Liver (tissue), 9 donors: Measurements from ENCODE around the gene DOK5. TPM values are rescaled to one million over a fixed set of nuclear protein-coding genes. Genes with fewer than 3 reads are reported as not detected.

Experiments used
- DNase-seq: peaks from one replicate; pipeline ENCODE4 v3.0.0-alpha.2; 2017; ENCODE audit warnings: low spot score
- H3K27ac ChIP-seq, 2 donors: one replicate each; pipeline ENCODE4 v1.7.0; 2013; ENCODE audit warnings: inconsistent platforms in 2 of 2, low read length in 2 of 2, control low read depth in 1 of 2, low read depth in 1 of 2, mild to moderate bottlenecking in 1 of 2
- H3K27me3 ChIP-seq, 4 donors: one replicate each; pipeline versions ENCODE4 v1.6.1 to v1.7.0; 2013; ENCODE audit warnings: low read length in 3 of 4, inconsistent platforms in 1 of 4, mild to moderate bottlenecking in 1 of 4, moderate library complexity in 1 of 4; ENCODE audit not compliant: control insufficient read depth in 4 of 4, insufficient read depth in 4 of 4
- H3K36me3 ChIP-seq, 4 donors: one replicate each; pipeline versions ENCODE4 v1.6.1 to v1.7.0; 2013; ENCODE audit warnings: low read length in 3 of 4, mild to moderate bottlenecking in 3 of 4, low read depth in 1 of 4, moderate library complexity in 1 of 4; ENCODE audit not compliant: control insufficient read depth in 4 of 4, insufficient read depth in 3 of 4
- H3K4me1 ChIP-seq, 4 donors: one replicate each; pipeline versions ENCODE4 v1.6.1 to v1.7.0; 2013; ENCODE audit warnings: low read length in 3 of 4, mild to moderate bottlenecking in 3 of 4, moderate library complexity in 1 of 4; ENCODE audit not compliant: control insufficient read depth in 4 of 4, insufficient read depth in 4 of 4
- H3K4me3 ChIP-seq, 3 donors: one replicate each; pipeline versions ENCODE4 v1.6.1 to v1.7.0; 2013; ENCODE audit warnings: low read length in 3 of 3, control low read depth in 1 of 3, low read depth in 1 of 3, mild to moderate bottlenecking in 1 of 3
- H3K9ac ChIP-seq, 2 donors: one replicate each; pipeline ENCODE4 v1.7.0; 2013; ENCODE audit warnings: low read length in 2 of 2, mild to moderate bottlenecking in 2 of 2, moderate library complexity in 2 of 2, control low read depth in 1 of 2, low read depth in 1 of 2
- H3K9me3 ChIP-seq, 4 donors: one replicate each; pipeline versions ENCODE4 v1.6.1 to v1.7.0; 2013; ENCODE audit warnings: low read length in 3 of 4; ENCODE audit not compliant: control insufficient read depth in 4 of 4
- ATF3 ChIP-seq: IDR thresholded peaks from 2 replicates; pipeline ENCODE4 v1.6.1; 2016; ENCODE audit warnings: antibody characterized with exemption
- EGR1 ChIP-seq, 2 donors: IDR thresholded peaks; 2 replicates each; pipeline ENCODE4 v1.6.1; 2016 to 2018; ENCODE audit warnings: antibody characterized with exemption in 2 of 2, low read depth in 2 of 2
- FOXA1 ChIP-seq: IDR thresholded peaks from 2 replicates; pipeline ENCODE4 v1.6.1; 2016; ENCODE audit warnings: antibody characterized with exemption
- GABPA ChIP-seq, 2 donors: IDR thresholded peaks in 1 of 2; conservative IDR thresholded peaks in 1 of 2; 2 replicates each; pipeline ENCODE4 v1.6.1; 2016; ENCODE audit warnings: antibody characterized with exemption in 2 of 2, mild to moderate bottlenecking in 1 of 2, moderate library complexity in 1 of 2
- HNF4A ChIP-seq, 2 donors: conservative IDR thresholded peaks; 2 replicates each; pipeline ENCODE4 v1.6.1; 2016; ENCODE audit warnings: antibody characterized with exemption in 2 of 2, mild to moderate bottlenecking in 2 of 2
- HNF4G ChIP-seq: IDR thresholded peaks from 2 replicates; pipeline ENCODE4 v1.6.1; 2016; ENCODE audit warnings: antibody characterized with exemption
- JUND ChIP-seq, 2 donors: IDR thresholded peaks; 2 replicates each; pipeline ENCODE4 v1.6.1; 2016; ENCODE audit warnings: antibody characterized with exemption in 2 of 2
- MAX ChIP-seq: IDR thresholded peaks from 2 replicates; pipeline ENCODE4 v1.6.1; 2016; ENCODE audit warnings: antibody characterized with exemption
- NR2F2 ChIP-seq: IDR thresholded peaks from 2 replicates; pipeline ENCODE4 v1.6.1; 2016; ENCODE audit warnings: antibody characterized with exemption
- RAD21 ChIP-seq, 2 donors: IDR thresholded peaks; 2 replicates each; pipeline ENCODE4 v1.6.1; 2016; ENCODE audit warnings: antibody characterized with exemption in 2 of 2, mild to moderate bottlenecking in 2 of 2
- REST ChIP-seq: IDR thresholded peaks from 2 replicates; pipeline ENCODE4 v1.6.1; 2016; ENCODE audit warnings: antibody characterized with exemption, mild to moderate bottlenecking
- RXRA ChIP-seq, 2 donors: IDR thresholded peaks; 2 replicates each; pipeline ENCODE4 v1.6.1; 2017 to 2018; ENCODE audit warnings: antibody characterized with exemption in 2 of 2, mild to moderate bottlenecking in 1 of 2
- SP1 ChIP-seq: IDR thresholded peaks from 2 replicates; pipeline ENCODE4 v1.6.1; 2018; ENCODE audit warnings: antibody characterized with exemption, mild to moderate bottlenecking
- TAF1 ChIP-seq: conservative IDR thresholded peaks from 2 replicates; pipeline ENCODE4 v1.6.1; 2016; ENCODE audit warnings: antibody characterized with exemption, mild to moderate bottlenecking
- YY1 ChIP-seq: IDR thresholded peaks from 2 replicates; pipeline ENCODE4 v1.6.1; 2016; ENCODE audit warnings: antibody characterized with exemption, mild to moderate bottlenecking
- ZBTB33 ChIP-seq: IDR thresholded peaks from 2 replicates; pipeline ENCODE4 v1.6.1; 2016; ENCODE audit warnings: antibody characterized with exemption
- WGBS: extraction: QIAGEN DNeasy Blood & Tissue Kit; methylation state at CpG from one replicate; pipeline ENCODE4 v1.1.7; 2013; 5-methylcytosine and 5-hydroxymethylcytosine counted together
- polyA plus RNA-seq, 2 donors: library from polyadenylated mRNA; stranded (reverse) in 1 of 2; unstranded in 1 of 2; fragments of 200-250 nt in 1 of 2; fragments of >200 nt in 1 of 2; fragmentation: Nextera tagmentation in 1 of 2; extraction: Ambion mirVana in 1 of 2; gene quantifications; one replicate each; pipeline versions ENCODE4 v1.2.1 to v1.2.3, GENCODE V29; 2013 to 2015
- total RNA-seq, 2 donors: library from RNA; depleted of rRNA; stranded (reverse); fragments of >200 nt; gene quantifications; one replicate each; pipeline ENCODE4 v1.2.3, GENCODE V29; 2014
- donor health status: healthy.
- donor health status: healthy.
- donor health status: healthy.
- donor health status: healthy.
- donor health status: healthy.

Gene DOK5
- total and polyA plus RNA-seq, 4 donors: 0.05 to 0.16 (median 0.09) TPM

- H3K27me3 ChIP-seq: peaks cover 0 to 6% (median 2%) of the 10 kb centered on the region in 4 donors
- WGBS: 78% methylated on average over 8 of the region's 8 CpGs
- H3K27ac ChIP-seq: no peak overlapping the region
These were observed 97.5 kb downstream of the DOK5 start for GRCh38 chr20:54572665-54573435.

More at GRCh38 chr20:54572665-54573435, 97.5 kb downstream of the DOK5 start:
- Histone ChIP-seq H3K36me3 (no peaks in the 10 kb centered on the region), H3K9ac (no peak overlapping the region), H3K4me1 (no peaks in the 10 kb centered on the region), H3K4me3 (no peak overlapping the region), H3K9me3 (no peaks in the 10 kb centered on the region)
- DNase-seq: no peak
- TF ChIP-seq ZBTB33 (no peak), JUND (IDR thresholded peaks at IDR 0.05) (no peak), RXRA (IDR thresholded peaks at IDR 0.05) (no peak), TAF1 (no peak), YY1 (no peak), ATF3 (no peak), REST (no peak), HNF4G (no peak), EGR1 (IDR thresholded peaks at IDR 0.05; ENCODE audit: low read depth in 2 of 2) (no peak), HNF4A (conservative IDR thresholded peaks at IDR 0.05) (no peak), FOXA1 (no peak), MAX (no peak), GABPA (IDR thresholded peaks at IDR 0.05 in 1 of 2, conservative IDR thresholded peaks at IDR 0.05 in 1 of 2) (no peak), SP1 (no peak), NR2F2 (no peak), RAD21 (IDR thresholded peaks at IDR 0.05) (no peak)
